GM18502 (cell line): ENCODE measurements around the gene BPHL.
"Not testable (repeated sequence)": the region's sequence is repeated elsewhere in the genome, so short reads cannot be mapped to it uniquely, and the experiment has no call there.

Experiments used
- ATAC-seq: cut with Tn5 transposase; IDR thresholded peaks from one replicate; pipeline ENCODE4 v1.9.1; 2021; ENCODE audit warnings: mild to moderate bottlenecking; ENCODE audit not compliant: unreplicated experiment, poor library complexity

The BPHL gene

DNA sequence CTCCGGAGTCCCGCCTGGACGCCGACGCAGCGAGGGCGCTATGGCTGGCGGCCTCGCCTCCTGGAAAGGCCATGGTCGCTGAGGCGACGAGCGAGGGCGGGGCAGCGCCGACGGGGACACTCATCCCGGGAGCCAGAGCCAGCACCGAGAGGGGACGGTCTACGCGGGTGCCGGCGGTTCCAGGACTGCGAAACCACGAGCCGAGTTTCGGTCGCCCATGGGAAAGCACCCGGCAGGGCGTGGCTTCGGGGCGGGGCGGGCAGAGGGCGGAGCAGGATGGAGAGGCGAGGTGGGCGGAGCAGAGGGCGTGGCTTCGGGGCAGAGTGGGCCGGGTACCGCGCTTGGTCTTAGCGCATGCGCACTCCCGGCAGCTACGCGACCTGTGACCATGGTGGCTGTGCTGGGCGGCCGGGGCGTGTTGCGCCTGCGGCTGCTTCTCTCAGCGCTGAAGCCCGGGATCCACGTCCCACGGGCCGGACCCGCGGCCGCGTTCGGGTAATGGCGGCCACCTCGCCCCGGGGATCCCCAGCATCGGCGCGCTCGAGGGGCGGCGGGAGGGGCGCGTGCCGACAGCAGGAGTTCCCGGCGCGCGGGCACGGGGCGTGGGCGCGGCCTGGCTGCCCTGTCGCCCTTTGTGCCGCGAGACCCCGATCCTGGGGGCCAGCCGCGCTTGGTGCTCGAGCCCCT is at the start of gene BPHL:
Gene BPHL (plus strand): TSS at position 359 of the 687 bp plus-strand sequence. CDS start 30 bp downstream, at position 389.
- ATAC-seq, result peak; percentile 87

DNA sequence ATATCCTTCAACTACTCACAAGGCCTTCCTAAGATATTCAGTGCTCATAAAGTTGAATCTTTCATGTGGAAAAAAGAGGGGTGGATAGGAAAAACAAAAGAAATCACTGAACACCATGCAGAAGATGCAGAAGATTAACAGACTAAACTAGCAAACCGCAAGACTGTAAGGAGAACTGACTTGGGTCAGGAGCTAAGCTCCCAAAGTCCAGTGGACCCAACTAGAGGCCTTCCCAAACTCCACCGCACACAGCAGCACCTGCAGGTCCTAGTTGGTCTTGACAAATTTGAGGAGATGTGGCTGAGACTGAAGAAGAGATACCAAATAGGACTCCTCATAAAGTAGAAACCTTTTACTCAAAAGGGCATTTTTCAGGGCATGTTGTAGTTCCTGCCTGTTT is 46.9 kb upstream of the BPHL start:
- no peak for ATAC-seq

DNA sequence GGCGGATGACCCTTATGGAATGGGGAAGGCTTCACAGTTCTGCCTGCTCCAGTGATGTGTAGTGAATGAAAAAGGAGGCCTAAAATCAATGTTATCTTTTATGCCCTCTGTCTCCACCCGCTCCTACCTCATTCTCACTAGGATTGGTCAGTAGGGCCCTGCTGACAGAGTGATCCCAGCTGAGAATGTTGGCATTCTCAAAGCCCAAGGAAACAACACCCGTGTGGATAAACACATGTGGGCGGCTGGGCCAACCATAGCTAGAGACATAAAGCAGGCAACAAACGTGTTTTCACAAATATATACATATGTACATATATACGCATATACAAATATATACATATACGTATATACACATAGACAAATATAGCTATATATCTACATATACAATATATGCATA is 45.7 kb upstream of the BPHL start:
- ATAC-seq, result no peak

DNA sequence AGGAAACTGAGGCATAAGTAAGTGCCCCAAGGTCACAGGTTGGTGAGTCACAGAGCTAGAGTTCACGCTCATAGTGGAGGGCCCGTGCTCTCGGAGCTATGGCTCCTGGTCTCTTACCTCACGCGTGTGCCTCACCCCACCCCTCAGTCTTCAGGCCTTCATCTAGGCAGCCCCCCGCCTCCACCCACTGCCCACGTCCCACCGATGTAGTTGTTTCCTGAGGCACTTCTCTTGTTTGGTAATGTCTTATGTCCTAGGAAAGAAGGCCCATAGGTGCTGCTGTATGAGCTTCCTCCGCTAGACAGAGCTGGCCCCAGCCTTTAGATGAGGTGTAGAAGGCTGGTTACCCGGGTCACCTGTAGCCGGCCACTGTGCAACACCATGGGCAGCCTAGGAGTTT is 45.1 kb upstream of the BPHL start:
- no peak for ATAC-seq

DNA sequence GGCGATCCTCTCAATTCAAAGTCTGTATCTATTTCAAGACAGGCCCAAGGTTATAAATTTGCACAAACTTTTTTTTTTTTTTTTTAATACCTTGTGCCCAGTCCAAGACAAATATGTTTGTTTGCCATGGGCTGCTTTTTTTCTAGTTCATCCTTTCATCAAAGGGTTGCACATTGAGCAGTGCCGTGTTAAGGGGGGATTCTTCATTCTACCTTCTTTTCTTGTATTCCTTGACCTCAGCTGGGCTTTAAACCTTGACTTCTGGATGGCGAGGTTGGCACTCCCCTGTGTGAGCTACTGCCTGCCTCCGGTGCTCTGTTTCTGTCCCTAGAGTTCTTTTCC is 42.8 kb upstream of the BPHL start:
- ATAC-seq, result no peak

DNA sequence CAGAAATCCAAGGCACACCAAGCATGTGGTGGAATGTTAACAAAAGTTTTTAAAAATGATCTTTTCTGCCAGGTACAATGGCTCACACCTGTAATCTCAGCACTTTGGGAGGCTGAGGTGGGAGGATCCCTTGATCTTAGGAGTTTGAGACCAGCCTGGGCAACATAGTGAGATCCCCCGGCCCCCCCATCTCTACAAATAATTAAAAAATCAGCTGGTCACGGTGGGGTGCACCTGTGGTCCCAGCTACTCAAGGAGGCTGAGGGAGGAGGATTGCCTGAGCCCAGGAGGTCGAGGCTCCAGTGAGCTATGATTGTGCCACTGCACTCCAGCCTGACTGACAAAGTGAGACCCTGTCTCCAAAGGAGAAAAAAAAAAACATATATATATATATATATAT is 42.2 kb upstream of the BPHL start:
- no peak for ATAC-seq

DNA sequence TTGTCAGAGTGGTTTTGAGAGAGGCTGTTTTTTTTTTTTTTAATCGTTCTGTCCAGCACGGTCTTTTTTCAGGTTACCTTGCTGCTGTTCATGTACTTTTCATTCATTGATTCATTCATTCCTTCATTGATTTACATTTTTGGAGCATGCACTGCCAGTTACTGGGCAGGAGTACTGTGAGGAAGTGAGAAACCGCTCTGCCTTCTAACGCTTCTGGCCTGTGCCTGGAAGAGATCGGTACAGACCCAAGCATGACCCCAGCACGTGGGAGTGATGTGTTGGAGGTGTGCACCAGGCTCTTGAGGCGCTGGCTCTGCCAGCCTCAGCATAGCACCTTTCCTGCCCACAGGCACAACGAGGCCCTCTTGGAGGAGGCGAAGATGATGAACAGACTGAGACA is 41.1 kb upstream of the BPHL start:
- ATAC-seq, result no peak

DNA sequence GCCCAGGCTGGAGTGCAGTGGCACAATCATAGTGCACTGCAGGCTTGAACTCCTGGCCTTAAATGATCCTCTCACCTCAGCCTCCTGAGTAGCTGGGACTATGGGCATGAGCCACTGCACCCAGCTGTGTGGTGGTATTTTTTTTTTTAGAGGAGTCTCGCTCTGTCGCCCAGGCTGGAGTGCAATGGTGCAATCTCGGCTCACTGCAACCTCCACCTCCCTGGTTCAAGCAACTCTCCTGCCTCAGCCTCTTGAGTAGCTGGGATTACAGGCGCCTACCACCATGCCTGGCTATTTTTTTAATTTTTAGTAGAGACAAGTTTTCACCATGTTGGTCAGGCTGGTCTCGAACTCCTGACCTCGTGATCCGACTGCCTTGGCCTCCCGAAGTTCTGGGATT is 39.6 kb upstream of the BPHL start:
- not testable (repeated sequence) for ATAC-seq

DNA sequence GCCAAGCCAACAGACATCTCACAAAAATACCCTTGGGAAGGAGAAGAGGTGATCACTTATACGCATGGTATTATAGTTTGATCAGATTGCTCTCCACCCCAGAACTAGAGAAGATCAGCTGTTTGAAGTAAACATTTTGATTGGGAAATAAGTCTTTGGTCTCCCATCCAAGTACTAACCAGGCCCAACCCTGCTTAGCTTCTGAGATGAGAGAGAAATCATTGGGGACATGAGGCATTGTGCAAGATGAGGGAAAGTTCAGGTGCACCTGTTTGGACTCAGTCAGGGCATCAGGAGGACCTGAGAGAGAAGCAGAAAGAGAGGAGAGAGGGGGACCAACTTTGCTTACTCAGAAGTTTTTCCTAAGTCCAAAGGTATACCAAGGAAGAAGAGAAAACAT is 38.8 kb upstream of the BPHL start:
- ATAC-seq, result no peak

DNA sequence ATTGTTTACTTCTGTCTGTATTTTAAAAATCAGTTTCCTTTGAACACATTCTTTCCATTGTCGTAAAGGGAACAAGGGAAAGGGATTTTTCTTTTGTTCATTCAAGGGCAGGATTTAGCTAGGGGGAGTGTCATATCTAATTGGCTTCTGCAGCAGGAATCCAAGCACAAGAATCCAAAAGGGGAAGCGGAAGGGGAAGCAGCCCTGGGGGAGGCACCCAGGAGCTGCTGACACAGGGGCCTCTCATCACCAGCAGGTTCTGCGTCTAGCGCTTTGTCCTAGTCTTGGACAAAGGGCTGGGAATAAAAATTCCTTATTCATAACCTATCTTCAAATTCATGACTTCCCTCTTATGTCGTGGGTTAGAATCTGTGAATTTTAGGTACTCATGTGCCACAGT is 36.6 kb upstream of the BPHL start:
- no peak for ATAC-seq

DNA sequence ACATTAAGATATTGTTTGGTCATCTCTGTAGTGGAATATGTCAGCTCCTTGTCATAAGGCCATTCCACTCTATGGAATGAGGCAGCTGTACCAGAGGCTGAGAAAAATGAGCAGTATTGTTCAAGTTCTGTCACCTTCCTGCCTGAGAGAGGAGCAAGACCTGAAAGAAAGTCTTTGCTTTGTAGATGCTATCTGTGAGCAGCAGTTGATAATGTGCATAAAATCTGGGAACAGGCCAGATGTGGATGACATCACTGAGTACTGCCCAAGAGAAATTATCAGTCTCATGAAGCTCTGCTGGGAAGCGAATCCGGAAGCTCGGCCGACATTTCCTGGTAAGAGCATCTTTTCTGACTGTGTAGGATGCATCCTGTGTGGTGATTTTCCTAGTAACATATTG is 33.4 kb upstream of the BPHL start:
- ATAC-seq, result no peak

DNA sequence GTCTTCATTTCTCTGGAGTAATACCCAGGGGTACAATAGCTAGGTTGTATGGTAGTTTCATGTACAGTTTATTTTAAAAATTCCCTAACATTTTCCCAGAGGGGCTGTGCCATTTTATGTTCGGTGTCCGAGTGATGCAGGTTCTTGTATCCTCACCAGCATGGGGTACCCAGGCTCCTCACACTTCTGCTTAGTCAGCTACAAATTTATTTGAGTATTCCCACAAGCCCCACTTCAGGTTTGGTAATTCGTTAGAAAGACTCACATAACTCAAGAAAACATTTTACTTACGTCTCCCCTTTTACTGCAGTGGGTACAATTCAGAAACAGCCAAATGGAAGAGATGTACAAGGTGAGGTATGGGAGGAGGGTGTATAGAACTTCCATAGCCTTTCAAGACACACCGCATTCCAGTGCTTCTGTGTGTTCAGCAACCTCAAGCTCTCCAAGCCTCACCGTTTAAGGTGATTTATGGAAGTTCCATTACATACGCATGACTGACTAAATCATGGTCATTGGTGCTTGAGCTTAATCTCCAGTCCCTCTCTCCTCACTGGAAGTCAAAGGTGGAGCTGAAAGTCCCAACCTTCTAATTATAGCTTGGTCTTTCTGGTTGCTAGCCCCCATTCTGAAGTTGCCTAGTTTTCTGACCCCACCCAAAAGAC is 32.1 kb upstream of the BPHL start:
- no peak for ATAC-seq

DNA sequence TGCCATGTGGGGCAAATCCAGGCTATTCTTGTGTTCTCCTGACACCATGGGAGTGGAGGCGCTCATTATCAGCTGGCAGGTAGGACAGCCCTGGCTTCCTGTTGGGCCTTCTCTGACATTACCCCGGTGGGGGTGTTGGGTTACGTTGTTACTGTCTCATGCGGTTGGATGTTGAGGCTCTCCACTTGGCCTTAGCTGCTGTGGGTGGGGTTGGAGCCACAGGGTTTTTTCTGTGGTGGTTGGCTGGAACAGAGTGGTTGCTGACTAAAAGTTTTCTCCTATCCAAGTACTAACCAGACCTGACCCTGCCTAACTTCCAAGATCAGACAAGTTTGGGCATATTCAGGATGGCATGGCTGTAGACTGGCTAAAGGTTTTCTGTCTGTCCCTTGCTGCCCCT is 30.1 kb upstream of the BPHL start:
- no peak for ATAC-seq

DNA sequence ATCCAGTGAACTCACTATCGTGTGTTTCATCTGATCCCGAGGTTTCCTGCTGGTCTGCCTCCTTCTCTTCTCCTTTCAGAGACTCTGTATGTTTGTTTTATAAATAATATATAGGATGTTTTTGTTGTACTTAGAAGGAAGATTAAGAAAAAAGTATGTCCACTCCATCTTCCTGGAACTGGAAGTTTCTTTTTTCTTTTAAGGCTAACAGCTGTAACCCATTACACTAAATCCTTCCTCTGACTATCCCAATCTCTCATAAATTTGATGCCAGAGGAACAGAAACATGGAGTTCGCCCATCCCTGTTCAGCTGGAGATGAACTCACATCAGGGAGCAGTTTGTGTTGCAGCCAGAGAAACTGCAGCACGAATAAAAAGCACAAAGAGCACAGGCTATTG is 29.5 kb upstream of the BPHL start:
- no peak for ATAC-seq

DNA sequence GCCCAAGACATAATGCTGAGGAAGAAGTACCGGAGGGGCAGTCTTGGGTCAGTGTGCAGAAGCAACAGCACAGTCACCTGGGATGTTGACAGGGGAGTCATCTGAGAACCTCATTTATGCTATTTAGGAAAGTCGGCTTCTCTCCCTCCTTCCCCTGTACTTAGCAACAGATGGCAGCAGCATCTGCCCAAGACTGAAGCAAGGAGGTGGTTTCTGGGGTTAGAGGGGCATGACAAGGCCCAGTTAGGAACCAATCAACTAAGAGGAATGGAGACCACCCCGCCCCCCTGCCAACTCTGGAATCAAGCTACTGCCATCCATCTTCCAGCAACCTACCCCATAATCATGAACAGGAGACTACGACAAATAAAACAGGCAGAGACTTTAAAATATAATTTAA is 28.5 kb upstream of the BPHL start:
- ATAC-seq, result no peak

DNA sequence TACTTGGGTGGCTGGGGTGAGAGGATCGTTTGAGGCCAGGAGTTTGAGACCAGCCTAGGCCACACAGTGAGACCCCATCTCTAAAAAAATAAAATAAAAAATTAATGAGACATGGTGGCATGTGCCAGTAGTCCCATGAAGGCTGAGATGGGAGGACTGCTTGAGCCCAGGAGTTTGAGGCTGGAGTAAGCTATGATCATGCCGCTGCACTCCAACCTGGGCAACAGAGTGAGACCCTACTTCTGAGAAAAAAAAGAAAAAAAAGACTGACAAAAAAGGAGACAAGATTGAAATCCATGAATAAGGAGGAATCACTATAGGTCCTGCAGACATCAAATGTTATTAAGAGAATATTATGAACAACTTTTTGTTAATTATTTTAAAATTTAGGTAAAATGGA is 23.7 kb upstream of the BPHL start:
- no peak for ATAC-seq

DNA sequence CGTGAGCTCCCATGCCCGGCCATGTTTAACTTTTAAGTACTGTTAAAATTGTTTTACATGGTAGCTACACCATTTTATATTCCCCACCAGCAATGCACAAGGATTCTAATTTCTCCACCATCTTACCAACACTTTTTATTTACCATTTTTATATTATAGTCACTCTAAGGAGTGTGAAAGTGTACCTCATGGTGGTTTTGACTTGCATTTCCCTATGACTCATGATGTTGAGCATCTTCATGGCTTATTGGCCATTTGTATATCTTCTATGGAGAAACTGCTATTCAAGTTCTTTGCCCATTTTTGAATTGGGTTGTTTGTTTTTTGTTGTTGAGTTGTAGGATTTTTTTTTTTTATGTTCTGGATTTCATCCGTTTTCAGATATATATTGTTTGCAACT is 15.6 kb upstream of the BPHL start:
- ATAC-seq, result no peak

DNA sequence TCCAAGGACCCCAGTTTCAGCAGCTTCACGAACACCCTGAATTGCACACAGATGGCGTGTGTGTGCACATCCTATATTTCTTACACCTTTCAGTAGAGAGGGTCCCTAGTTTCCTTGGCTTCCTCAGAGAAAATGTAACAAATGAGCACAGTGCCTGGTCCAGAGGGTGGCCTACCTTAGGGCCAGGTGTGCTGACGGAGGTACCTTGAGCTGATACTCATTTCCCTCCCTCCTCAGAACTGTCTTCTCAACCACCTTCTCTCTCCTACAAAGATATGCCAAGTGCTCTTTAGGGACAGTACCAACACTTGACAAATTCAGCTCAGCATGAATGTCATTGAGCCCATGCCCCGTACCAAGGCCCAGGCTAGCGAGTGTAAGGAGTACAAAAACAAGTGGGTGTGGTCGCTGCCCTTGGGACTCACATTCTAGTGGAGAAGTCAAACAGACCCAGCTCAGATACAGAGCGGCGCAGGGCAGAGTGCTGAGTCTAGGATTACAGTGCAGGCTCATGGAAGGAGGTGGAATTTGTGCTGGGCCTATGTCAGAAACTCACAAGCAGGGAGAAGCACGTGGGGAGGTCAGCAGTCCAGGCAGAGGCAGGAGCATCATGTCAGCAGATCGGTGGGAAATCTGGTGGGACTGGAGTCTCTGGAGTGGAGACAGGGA is 9.6 kb upstream of the BPHL start:
- ATAC-seq, result no peak

DNA sequence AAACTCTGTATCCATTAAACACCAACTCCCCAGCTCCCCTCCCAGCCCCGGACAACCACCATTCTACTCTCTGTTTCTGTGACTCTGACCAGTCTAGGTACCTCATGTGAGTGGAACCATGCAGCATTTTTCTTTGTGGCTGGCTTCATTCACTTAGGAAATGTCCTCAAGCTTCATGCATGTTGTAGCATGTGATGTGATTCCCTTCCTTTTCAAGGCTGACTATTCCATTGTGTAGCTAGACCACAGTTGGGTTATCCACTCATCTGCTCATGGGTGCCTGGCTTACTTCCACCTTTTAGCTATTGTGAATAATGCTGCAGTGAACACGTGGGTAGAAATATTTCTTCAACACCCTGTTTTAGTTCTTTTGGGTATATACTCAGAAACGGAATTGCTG is 8.8 kb upstream of the BPHL start:
- ATAC-seq, result no peak

DNA sequence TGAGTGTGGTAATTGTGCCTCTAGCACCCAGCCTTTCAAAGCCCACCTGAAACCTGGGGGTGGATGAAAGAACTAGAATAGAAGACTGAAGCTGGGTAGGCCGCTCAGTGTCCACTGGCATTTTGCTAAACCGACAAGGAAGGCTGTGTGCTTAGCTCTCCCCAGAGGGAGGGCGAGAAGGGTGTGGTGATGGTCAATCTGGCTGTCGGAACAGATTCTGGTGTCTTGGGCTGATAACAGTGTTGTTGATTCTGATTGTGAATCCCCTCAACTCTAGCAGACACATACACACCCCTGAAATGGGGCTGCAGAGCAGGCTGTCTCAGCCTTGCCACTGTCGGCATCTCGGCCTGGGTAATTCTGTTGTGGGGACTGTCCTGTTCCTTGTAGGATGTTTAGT is 4.1 kb upstream of the BPHL start:
- ATAC-seq, result no peak

DNA sequence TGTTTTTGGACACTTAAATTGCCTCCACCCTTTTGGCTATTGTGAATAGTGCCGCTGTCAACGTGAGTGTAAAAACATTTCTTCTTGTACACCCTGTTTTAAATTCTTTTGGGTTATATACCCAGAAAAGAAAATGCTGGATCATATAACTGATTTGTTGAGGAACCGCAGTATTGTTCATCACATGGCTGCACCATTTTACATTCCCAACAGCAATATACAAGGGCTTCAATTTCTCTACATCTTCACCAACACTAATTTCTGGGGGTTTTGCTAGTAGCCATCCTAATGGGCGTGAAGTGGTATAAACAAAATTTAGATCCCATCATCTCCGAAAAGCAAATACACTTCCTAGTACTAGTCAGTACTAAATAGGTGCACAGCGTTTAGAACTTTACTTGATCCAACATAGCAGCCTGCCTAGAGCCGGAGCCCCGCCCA is 579 bp upstream of the BPHL start:
- ATAC-seq, result no peak
